ENCODE results near the gene IL32.
A peak's percentile ranks its signal among the peaks of the same experiment; 100 is the strongest.

IL32 gene

GRCh38 chr16:3094289-3095027 lies 29.0 kb downstream of the IL32 start:
- DNase-seq = no peak

- no peak for DNase-seq
Measured at GRCh38 chr16:3095869-3096268, 30.4 kb downstream of the IL32 start.

- no peak for DNase-seq
Measured at GRCh38 chr16:3096362-3096761, 30.9 kb downstream of the IL32 start.

- no peak for DNase-seq
Measured at GRCh38 chr16:3097266-3097665, 31.8 kb downstream of the IL32 start.

GRCh38 chr16:3098459-3099394 lies 33.3 kb downstream of the IL32 start, which contains the start of gene ZSCAN10:
ZSCAN10 (minus strand) TSS chr16:3099294; CDS start chr16:3092937, 6,357 bp downstream.
- DNase-seq = no peak

- DNase-seq = no peak
Measured at GRCh38 chr16:3099395-3099731, 33.9 kb downstream of the IL32 start.

- DNase-seq = peak; percentile 84
Measured at GRCh38 chr16:3099732-3100499, 34.5 kb downstream of the IL32 start.

- DNase-seq = no peak
Measured at GRCh38 chr16:3101018-3101840, 35.8 kb downstream of the IL32 start.

GRCh38 chr16:3101841-3102470 lies 36.5 kb downstream of the IL32 start:
- no peak for DNase-seq

- peak; percentile 84 for DNase-seq
Measured at GRCh38 chr16:3106205-3106928, 40.9 kb downstream of the IL32 start.

GRCh38 chr16:3112058-3112880 lies 46.8 kb downstream of the IL32 start, which contains the start of gene ZNF205:
ZNF205 (plus strand) TSS chr16:3112586; CDS start chr16:3113431, 845 bp downstream.
- peak; percentile 77 for DNase-seq

- DNase-seq = no peak
Measured at GRCh38 chr16:3112881-3113574, 47.6 kb downstream of the IL32 start.

GRCh38 chr16:3113765-3114479 lies 48.5 kb downstream of the IL32 start:
- no peak for DNase-seq

- DNase-seq = no peak
Measured at GRCh38 chr16:3115003-3115402, 49.6 kb downstream of the IL32 start.

GRCh38 chr16:3115561-3115960 lies 50.1 kb downstream of the IL32 start:
- no peak for DNase-seq

- no peak for DNase-seq
Measured at GRCh38 chr16:3118204-3118790, 52.9 kb downstream of the IL32 start.

- DNase-seq = no peak
Measured at GRCh38 chr16:3118846-3119245, 53.4 kb downstream of the IL32 start.

All from NCI-H2029 (cell line).